ENCODE measurements around the gene WFDC1. TPM values are rescaled to one million over a fixed set of nuclear protein-coding genes. Genes with fewer than 3 reads are reported as not detected.

The WFDC1 gene
- total RNA-seq, 1 experiment from 2014 or later, result not detected

GRCh38 chr16:84307209-84307954 lies 12.7 kb downstream of the WFDC1 start:
- CTCF ChIA-PET, result interaction anchor here (0.6 to 1.4 kb wide), 4 partner anchors 34 to 123 kb away, joined by 3 to 11 read pairs (median 8); partner anchors contain the start of gene TAF1C
- H3K4me1 ChIP-seq (ENCODE audit: control insufficient read depth, insufficient read depth, low read length), result no peaks in the 10 kb centered on the region
- no TSS peak for BruUV-seq (replicated peaks)
- no peak for TF ChIP-seq POLR2AphosphoS5 (IDR thresholded peaks at IDR 0.05; ENCODE audit: low read depth, low read length)
- TF ChIP-seq SIN3A (IDR thresholded peaks at IDR 0.05; ENCODE audit: borderline replicate concordance, insufficient read depth, low read depth, low read length), result no peak
- no peak for TF ChIP-seq REST (IDR thresholded peaks at IDR 0.05; ENCODE audit: insufficient read depth in 1 of 2, low read depth in 2 of 2, low read length in 1 of 2)
- no peak overlapping the region for H3K4me3 ChIP-seq (ENCODE audit: low read depth in 2 of 2, low read length in 2 of 2)
- no peak for DNase-seq (ENCODE audit: low read depth, low spot score)
- in situ Hi-C loops (cut with HindIII; ENCODE audit: low pct_unique_long_range_greater_than_20kb, low sequenced_read_pairs) (no loop called here), intact Hi-C loops (cut with micrococcal nuclease; ENCODE audit: unreplicated experiment) (loop anchor here (5.0 kb wide), 1 partner anchor 125 kb away; no protein-coding TSS in a partner anchor)
- H3K36me3 ChIP-seq (ENCODE audit: control insufficient read depth, insufficient read depth, low read length), result no peaks in the 10 kb centered on the region
- no peak overlapping the region for H3K27ac ChIP-seq (ENCODE audit: low read length)
- H3K9me3 ChIP-seq (ENCODE audit: control insufficient read depth, insufficient read depth, low read depth, low read length), result no peaks in the 10 kb centered on the region
- H3K27me3 ChIP-seq (ENCODE audit: control insufficient read depth, insufficient read depth, low read length), result no peaks in the 10 kb centered on the region; the same call in 1 of the 2 replicates
- no peak for ATAC-seq
- POLR2A ChIA-PET, result no interaction called here

GRCh38 chr16:84308120-84308519 lies 13.4 kb downstream of the WFDC1 start:
- no TSS peak for BruUV-seq (replicated peaks)
- DNase-seq (ENCODE audit: low read depth, low spot score), result no peak
- no peaks in the 10 kb centered on the region for H3K36me3 ChIP-seq (ENCODE audit: control insufficient read depth, insufficient read depth, low read length)
- ChIA-PET POLR2A (no interaction called here), CTCF (interaction anchor here (0.6 to 1.4 kb wide), 5 partner anchors 34 to 124 kb away, joined by 3 to 11 read pairs (median 7); partner anchors contain the start of gene TAF1C)
- H3K27me3 ChIP-seq (ENCODE audit: control insufficient read depth, insufficient read depth, low read length), result no peaks in the 10 kb centered on the region; the same call in 1 of the 2 replicates
- intact Hi-C loops (cut with micrococcal nuclease; ENCODE audit: unreplicated experiment), result loop anchor here (5.0 kb wide), 1 partner anchor 126 kb away; no protein-coding TSS in a partner anchor
- no peak overlapping the region for H3K27ac ChIP-seq (ENCODE audit: low read length)
- in situ Hi-C loops (cut with HindIII; ENCODE audit: low pct_unique_long_range_greater_than_20kb, low sequenced_read_pairs), result no loop called here
- TF ChIP-seq CTCF (IDR thresholded peaks at IDR 0.05) (peak; percentile 75; the same call in 1 of the 2 replicates), TCF7L2 (IDR thresholded peaks at IDR 0.05; ENCODE audit: low read depth, low read length) (no peak), REST (IDR thresholded peaks at IDR 0.05; ENCODE audit: insufficient read depth in 1 of 2, low read depth in 2 of 2, low read length in 1 of 2) (no peak), SIN3A (IDR thresholded peaks at IDR 0.05; ENCODE audit: borderline replicate concordance, insufficient read depth, low read depth, low read length) (no peak)
- H3K9me3 ChIP-seq (ENCODE audit: control insufficient read depth, insufficient read depth, low read depth, low read length), result no peaks in the 10 kb centered on the region
- ATAC-seq, result peak; percentile 92
- no peaks in the 10 kb centered on the region for H3K4me1 ChIP-seq (ENCODE audit: control insufficient read depth, insufficient read depth, low read length)
- no peak overlapping the region for H3K4me3 ChIP-seq (ENCODE audit: low read depth in 2 of 2, low read length in 2 of 2)

Data from Panc1 (cell line).